ENCODE measurements around the gene GDPD3.
A peak's percentile ranks its signal among the peaks of the same experiment; 100 is the strongest.

The GDPD3 gene

GRCh38 chr16:30104090-30104489, 9.2 kb downstream of the GDPD3 start:
- DNase-seq (ENCODE audit: low read depth, low spot score): no peak
- no peak overlapping the region for H3K4me3 ChIP-seq (ENCODE audit: low read length)

DNA sequence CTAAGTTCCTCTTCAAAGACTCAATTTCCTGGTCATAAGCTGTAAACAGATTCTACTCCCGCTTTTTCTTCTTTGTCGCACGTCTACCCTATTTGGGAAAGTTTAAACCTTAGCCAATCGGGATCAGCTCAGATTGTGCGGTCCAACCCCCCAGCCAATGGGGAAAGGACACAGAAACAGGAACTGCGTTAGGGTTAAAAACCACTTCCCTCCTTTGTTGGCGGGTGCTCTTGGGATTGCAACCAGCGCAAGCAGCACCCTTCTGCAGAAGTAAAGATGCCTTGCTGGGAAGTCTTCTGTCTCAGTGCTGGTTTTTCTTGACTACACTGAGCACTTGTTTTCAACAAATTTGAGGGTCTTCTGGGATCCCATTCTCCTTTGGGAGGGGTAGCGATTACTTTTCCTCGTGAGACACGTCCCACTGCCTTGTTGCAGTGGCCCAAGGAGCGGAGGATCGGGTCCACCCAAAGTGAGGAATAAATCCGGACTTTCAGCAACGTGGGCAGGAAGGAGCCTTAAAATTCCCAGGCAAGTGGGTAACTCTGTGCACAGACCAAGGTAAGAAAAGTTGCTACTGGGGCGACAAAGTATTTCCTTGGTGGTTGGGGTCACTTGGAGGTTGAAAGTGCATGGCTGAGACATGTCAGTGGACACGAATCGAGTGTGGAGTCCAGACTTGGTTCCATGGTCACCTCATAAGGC, 16.3 kb downstream of the GDPD3 start:
- no peak for DNase-seq (ENCODE audit: low read depth, low spot score)
- H3K4me3 ChIP-seq (ENCODE audit: low read length): no peak overlapping the region

DNA sequence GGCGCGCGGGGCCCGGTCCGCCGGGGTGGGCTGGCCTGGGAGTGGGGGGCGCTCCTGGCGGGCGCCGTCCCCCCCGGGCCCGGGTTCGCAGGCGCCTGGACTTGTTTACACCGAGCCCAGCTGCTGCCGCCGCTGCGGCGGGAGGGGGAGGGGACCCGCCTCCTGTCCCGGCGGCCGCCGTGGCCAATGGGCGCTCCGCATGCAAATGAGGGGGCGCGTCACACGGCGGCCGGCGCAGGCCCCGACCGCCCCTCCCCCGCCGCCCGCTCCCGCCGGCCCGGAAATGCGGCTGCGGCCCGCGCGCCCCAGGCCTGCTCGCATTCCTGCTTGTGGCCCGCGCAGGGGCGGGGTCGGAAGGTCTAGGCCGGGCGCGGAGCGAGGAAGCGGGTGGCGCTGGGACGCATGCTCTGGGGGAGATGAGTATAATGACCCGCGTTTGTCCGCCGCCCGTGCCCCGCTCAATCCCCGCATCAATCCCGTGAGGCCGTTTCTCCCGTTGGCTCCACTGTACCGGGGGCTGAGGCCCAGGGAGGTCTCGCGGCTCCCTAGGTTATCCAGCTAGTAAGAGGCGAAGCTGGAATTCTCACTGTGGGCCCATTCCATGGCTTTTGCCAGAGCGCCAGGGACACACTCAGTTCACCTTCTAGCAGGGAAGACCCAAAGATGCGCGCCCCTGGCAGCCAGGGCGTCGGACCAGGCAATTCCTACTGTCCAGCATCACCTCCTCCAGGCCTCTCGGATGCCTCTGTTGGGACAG, 17.1 kb downstream of the GDPD3 start, which contains the start of gene YPEL3:
TSS of gene YPEL3 (minus strand) at position 109 of the 757 bp plus-strand sequence. CDS start 731 bp downstream, outside the sequence.
- DNase-seq (ENCODE audit: low read depth, low spot score): no peak
- H3K4me3 ChIP-seq (ENCODE audit: low read length): no peak within 1 kb of the TSS

GRCh38 chr16:30095166-30096078, 17.9 kb downstream of the GDPD3 start:
- DNase-seq (ENCODE audit: low read depth, low spot score): no peak

DNA sequence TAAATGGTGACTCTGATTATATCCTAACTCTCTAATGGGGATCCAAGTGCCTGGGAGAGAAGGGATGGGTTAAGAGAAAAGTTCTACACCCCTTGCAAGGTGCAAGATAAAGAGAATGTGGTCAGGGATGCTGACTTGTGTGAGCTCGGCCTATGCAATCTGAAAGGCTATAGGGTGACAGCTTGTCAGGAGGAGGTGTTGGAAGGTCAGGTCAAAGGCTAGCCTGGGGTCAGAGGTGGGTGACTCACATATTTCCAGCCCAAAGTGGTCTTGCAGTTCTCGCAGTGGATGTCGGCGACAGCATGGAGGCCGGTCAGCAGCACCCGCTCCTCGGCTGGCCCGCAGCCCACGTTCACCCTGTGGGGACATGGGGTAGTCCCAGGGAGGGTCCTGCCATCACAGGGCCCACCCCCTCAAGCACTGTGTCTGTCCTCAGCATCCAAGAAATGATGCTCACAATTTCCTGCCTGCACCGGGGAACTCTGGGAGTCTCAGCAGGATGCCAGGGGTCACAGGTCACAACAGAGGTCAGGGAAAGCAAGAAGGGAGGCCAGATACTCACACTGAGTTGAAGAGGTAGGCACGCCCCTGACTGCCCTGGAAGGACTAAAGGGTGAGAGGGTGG, 18.7 kb downstream of the GDPD3 start:
- no peak for DNase-seq (ENCODE audit: low read depth, low spot score)
- no peak overlapping the region for H3K4me3 ChIP-seq (ENCODE audit: low read length)

More at GRCh38 chr16:30095166-30096078, 17.9 kb downstream of the GDPD3 start:
- H3K4me3 ChIP-seq (ENCODE audit: low read length): no peak overlapping the region

DNA sequence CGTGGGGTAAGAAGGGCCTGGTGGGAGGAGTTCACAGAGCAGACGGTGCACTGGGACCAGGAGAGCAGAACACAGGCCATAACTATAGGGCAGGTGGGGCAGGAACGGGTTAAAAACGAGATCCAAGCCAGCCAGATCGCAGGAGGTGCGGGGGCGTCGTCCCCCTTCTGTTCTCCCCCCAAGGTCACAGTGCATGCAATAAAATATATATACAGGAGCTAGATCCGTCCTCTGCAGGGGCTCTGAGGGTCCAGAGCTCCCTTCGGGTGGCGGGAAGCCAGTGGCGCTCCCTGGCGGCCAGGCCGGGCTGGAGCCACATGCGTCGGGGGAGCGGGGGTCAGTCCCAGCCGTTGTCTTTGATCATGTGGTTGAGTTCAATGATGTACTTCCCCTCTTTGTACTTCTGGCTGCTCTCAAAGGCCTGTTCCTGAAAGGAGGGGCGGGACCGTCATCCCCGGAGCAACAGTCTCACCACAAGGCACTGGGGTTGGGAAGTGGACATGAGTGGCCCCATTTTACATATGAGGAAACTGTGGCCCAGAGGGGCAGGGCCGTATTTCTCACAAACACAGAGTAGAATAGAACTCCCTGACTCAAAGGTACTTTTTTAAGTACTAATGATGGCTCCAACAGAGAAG, 20.8 kb downstream of the GDPD3 start:
- peak; percentile 76 for DNase-seq (ENCODE audit: low read depth, low spot score)
- H3K4me3 ChIP-seq (ENCODE audit: low read length): peak overlapping the region; percentile 92

DNA sequence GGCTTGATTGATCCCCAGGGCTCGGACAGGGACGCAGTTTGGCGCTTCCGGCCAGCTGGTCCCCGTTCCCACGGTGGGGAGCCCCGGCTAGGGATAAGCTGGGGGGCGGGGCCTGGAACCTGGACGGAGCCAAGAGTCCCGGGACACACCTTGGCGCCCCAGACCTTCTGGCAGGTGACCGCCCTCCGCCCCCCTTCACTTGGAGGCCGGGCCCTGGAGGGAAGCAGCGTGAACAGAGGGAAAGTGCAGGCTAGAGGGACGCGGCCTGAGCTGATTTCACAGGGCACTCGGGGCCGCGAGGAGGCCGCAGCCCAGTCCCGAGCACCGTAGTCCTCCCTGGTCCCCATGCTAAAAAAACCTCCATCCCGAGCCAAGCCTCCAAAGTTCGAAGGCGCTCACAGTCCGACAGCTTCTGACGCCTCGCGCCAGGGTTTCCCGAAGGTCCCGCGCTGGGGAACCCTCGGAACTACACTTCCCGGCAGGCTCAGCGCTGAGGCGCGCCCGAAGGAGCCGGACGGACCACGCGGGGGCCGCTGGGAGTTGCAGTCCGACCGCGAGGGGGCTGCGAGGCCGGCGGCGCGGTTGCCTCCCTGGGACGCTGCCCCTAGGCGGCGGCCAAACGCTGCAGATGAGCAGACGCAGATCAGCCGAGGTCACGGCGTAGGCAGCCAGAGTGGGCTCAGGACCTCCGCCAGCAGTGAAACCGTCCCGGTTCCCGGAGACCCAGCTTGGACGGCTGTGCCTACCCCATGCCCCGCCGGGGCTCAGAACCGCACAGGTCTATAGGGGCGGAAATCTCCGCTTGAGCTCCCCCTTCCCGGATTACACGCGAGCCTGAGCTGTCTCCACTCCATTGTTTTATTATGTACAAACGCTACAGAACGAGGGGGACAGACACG, 21.6 kb downstream of the GDPD3 start, which contains the start of gene TBX6:
TSS of gene TBX6 (minus strand) at position 451 of the 899 bp plus-strand sequence. CDS start 731 bp downstream, outside the sequence.
- DNase-seq (ENCODE audit: low read depth, low spot score): peak; percentile 87
- peak within 1 kb of the TSS; percentile 92 for H3K4me3 ChIP-seq (ENCODE audit: low read length)

DNA sequence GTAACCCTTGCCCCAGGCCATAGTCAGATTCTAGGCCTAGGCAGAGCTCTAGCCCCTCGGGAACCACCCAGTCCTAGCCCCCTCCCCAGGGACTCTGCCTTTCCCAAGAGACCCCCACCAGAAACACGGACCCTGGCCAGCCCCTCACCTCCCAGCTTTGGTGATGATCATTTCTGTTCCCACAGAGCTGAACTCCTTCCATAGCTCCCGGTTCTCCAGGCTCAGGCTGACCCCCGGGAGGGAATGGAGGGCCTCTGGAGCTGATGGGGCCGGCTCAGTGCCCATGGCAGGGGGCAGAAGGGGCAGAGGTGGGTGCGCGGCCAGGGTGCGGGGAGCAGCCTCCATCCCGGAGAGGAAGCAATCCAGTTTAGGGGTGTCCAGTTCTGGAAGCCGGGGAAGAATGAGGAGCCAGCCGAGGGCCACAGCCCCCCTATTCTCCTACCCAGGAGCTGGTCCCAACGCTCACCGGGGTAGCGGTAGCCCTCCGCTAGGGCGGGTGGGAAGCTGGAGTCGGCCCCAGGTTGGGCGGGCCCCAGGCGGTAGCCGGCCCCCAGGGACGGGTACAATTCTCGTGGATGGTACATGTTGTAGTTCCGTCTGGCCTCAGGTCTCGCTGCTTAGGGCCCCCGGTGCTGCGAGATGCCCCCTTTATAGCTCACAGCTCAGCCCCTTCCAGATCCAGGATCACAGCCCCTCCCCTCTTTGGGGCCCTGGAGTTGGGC, 22.6 kb downstream of the GDPD3 start:
- no peak for DNase-seq (ENCODE audit: low read depth, low spot score)
- H3K4me3 ChIP-seq (ENCODE audit: low read length): no peak overlapping the region

DNA sequence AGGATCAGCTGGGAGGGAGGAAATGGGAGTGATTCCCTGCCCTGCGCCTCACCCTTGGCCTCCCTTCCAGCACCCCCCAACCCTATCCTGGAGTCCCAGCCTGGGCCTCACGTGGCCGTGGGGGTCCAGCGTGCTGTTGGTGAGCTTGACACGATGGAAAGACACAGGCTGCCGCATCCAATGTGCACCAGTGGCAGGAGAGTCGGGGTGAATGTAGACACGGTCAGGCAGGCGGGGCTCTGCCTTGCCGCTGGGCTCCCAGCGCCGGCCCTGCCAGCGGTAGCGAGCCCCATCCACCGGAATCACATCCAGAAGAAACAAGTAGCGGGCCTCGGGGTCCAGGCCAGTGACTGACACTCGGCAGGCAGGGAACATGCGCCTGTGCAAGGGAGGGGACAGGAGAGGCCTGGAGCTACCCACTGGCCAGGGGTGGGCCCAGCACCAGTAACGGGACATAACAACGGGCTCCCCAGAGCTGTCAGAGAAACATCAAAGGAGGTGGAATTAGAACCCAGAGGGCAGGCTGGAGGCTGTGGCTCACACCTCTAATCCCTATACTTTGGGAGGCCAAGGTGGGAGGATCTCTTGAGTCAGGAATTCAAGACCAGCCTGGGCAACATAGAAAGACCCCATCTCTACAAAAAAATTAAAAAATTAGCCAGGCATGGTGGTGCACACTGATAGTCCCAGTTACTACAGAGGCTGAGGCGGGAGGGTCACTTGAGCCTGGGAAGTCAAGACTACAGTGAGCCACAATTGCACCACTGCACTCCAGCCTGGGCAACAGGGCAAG, 24.3 kb downstream of the GDPD3 start:
- H3K4me3 ChIP-seq (ENCODE audit: low read length): no peak overlapping the region

GRCh38 chr16:30088237-30088831, 25.0 kb downstream of the GDPD3 start:
- no peak for DNase-seq (ENCODE audit: low read depth, low spot score)
- H3K4me3 ChIP-seq (ENCODE audit: low read length): no peak overlapping the region

More for the DNA sequence above, 24.3 kb downstream of the GDPD3 start:
- no peak for DNase-seq (ENCODE audit: low read depth, low spot score)

GRCh38 chr16:30087181-30087898, 26.0 kb downstream of the GDPD3 start:
- no peak overlapping the region for H3K4me3 ChIP-seq (ENCODE audit: low read length)
- DNase-seq (ENCODE audit: low read depth, low spot score): no peak

DNA sequence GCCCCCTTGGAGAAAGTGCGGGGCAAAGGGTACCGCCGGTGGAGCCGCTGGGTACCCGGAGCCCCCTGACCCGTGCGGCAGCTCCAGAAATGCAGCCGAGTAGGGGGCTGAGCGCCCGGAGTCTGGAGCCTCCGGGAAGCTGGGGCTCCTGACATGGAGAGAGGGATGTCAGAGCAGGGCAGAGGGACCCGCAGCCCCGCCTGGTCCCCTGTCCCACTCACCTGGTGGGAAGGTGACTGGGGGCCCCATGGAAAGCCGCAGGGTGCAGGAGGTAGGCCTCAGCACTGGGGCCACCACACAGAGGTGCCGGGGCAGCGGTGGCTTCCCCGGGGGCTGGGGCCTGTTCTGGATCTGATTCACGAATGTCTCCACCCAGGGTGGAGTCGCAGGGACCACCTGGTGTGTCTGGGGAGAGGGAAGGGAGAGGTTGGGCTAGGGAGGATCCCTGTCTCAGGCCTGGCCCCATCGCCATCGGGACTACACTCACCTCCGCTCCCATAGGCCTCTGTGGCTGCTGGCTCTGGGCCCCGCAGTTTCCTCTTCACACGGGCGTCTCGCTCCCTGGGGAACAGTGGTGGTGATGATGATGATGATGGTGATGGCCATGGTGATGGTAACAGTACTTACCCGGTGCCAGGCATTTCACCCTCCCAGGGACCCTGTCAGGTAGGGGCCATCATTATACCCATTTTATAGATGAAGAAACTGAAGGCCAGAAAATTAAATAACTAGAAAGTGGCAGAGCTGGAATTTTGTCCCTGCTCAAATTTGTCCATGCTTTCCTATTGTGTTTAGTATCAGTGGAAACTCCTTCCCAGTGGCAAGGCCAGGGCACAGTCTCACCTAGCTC, 26.8 kb downstream of the GDPD3 start:
- DNase-seq (ENCODE audit: low read depth, low spot score): no peak
- H3K4me3 ChIP-seq (ENCODE audit: low read length): no peak overlapping the region

DNA sequence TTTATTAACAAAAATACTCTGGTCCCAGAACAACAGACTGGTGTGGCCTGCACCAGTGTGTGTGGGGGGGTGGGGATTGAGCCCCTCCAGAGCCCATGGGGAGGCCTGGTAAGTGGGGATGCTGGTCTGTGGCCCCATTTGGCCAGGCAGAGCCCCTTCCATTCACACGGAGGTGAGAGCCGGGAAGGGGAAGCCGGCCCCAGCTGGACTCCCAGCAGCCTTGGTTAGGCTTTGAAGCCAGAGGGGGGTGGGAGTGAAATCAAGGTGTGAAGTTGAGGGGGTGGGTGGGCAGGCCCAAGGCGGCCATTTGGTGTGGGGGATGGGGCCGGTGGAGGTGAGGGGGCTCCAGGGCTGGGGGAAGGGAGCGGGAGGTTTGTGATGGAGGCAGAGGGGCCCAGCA, 27.5 kb downstream of the GDPD3 start:
- H3K4me3 ChIP-seq (ENCODE audit: low read length): no peak overlapping the region
- DNase-seq (ENCODE audit: low read depth, low spot score): no peak

DNA sequence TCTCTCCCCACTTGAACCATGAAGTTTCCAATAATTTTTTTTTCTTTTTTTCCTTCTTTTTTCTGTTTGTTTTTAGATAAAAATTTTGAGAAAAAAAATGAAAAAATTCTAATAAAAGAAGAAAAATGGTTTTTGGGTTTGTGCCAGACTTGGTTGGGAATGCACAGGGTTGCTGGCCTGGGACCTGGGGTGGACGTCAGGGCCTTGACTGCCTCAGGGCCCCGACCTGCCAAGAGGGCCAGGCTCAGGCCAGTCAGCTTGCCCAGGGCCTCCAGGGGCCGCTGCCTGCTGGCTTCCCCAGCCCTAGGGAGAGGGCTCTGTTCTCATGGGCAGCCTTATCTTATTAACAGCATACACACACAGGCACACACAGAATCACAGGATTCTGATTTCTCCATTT, 28.1 kb downstream of the GDPD3 start:
- H3K4me3 ChIP-seq (ENCODE audit: low read length): no peak overlapping the region
- DNase-seq (ENCODE audit: low read depth, low spot score): no peak

Measured in Jurkat, Clone E6-1 (cell line).